ENCODE measurements around the gene PSKH1.

PSKH1 gene

GRCh38 chr16:67868290-67868689 lies 24.8 kb upstream of the PSKH1 start:
- TF ChIP-seq EGR1 (IDR thresholded peaks at IDR 0.05) (no peak), FOXM1 (IDR thresholded peaks at IDR 0.05; ENCODE audit: borderline replicate concordance, low read depth) (no peak), TCF12 (IDR thresholded peaks at IDR 0.05; ENCODE audit: low read depth) (no peak), RAD21 (IDR thresholded peaks at IDR 0.05; ENCODE audit: low read depth) (no peak), TEAD4 (IDR thresholded peaks at IDR 0.05) (no peak), ZBTB7A (IDR thresholded peaks at IDR 0.05; ENCODE audit: low read depth) (no peak), TAF1 (IDR thresholded peaks at IDR 0.05; ENCODE audit: low read depth) (no peak), NFIC (IDR thresholded peaks at IDR 0.05) (no peak), CEBPB (IDR thresholded peaks at IDR 0.05) (no peak), CREB1 (IDR thresholded peaks at IDR 0.05; ENCODE audit: low read depth) (no peak), REST (IDR thresholded peaks at IDR 0.05; ENCODE audit: low read depth) (no peak), MAX (IDR thresholded peaks at IDR 0.05) (no peak), EP300 (IDR thresholded peaks at IDR 0.05; ENCODE audit: borderline replicate concordance) (no peak)

GRCh38 chr16:67869653-67870052 lies 23.4 kb upstream of the PSKH1 start:
- TF ChIP-seq EGR1 (IDR thresholded peaks at IDR 0.05): no peak
- TF ChIP-seq TCF12 (IDR thresholded peaks at IDR 0.05; ENCODE audit: low read depth): no peak
- TF ChIP-seq FOXM1 (IDR thresholded peaks at IDR 0.05; ENCODE audit: borderline replicate concordance, low read depth): no peak
- no peak for TF ChIP-seq ZBTB7A (IDR thresholded peaks at IDR 0.05; ENCODE audit: low read depth)
- TF ChIP-seq EP300 (IDR thresholded peaks at IDR 0.05; ENCODE audit: borderline replicate concordance): no peak
- TF ChIP-seq TEAD4 (IDR thresholded peaks at IDR 0.05): no peak
- TF ChIP-seq REST (IDR thresholded peaks at IDR 0.05; ENCODE audit: low read depth): no peak
- no peak for TF ChIP-seq MAX (IDR thresholded peaks at IDR 0.05)
- no peak for TF ChIP-seq CEBPB (IDR thresholded peaks at IDR 0.05)
- no peak for TF ChIP-seq RAD21 (IDR thresholded peaks at IDR 0.05; ENCODE audit: low read depth)
- TF ChIP-seq USF1 (IDR thresholded peaks at IDR 0.05): no peak
- TF ChIP-seq TAF1 (IDR thresholded peaks at IDR 0.05; ENCODE audit: low read depth): no peak
- no peak for TF ChIP-seq NFIC (IDR thresholded peaks at IDR 0.05)
- TF ChIP-seq CREB1 (IDR thresholded peaks at IDR 0.05; ENCODE audit: low read depth): no peak
- no peak for TF ChIP-seq YY1 (IDR thresholded peaks at IDR 0.05; ENCODE audit: low read depth)

- TF ChIP-seq REST (IDR thresholded peaks at IDR 0.05; ENCODE audit: low read depth): no peak
- no peak for TF ChIP-seq MAX (IDR thresholded peaks at IDR 0.05)
- TF ChIP-seq TAF1 (IDR thresholded peaks at IDR 0.05; ENCODE audit: low read depth): no peak
- TF ChIP-seq FOXM1 (IDR thresholded peaks at IDR 0.05; ENCODE audit: borderline replicate concordance, low read depth): no peak
- TF ChIP-seq USF1 (IDR thresholded peaks at IDR 0.05): no peak
- no peak for TF ChIP-seq RAD21 (IDR thresholded peaks at IDR 0.05; ENCODE audit: low read depth)
These were observed 21.8 kb upstream of the PSKH1 start for GRCh38 chr16:67871256-67871655.

- TF ChIP-seq YY1 (IDR thresholded peaks at IDR 0.05; ENCODE audit: low read depth) (no peak), MAX (IDR thresholded peaks at IDR 0.05) (no peak), TAF1 (IDR thresholded peaks at IDR 0.05; ENCODE audit: low read depth) (no peak), TCF12 (IDR thresholded peaks at IDR 0.05; ENCODE audit: low read depth) (no peak), REST (IDR thresholded peaks at IDR 0.05; ENCODE audit: low read depth) (no peak)
These were observed 20.9 kb upstream of the PSKH1 start for GRCh38 chr16:67872131-67872630.

Measured in Ishikawa (cell line).